ENCODE measurements around the gene COA1.
A peak's percentile ranks its signal among the peaks of the same experiment; 100 is the strongest.
"Not testable (repeated sequence)": the region's sequence is repeated elsewhere in the genome, so short reads cannot be mapped to it uniquely, and the experiment has no call there.

The COA1 gene

GRCh38 chr7:43649755-43650274, 79.5 kb downstream of the COA1 start:
- DNase-seq: no peak

GRCh38 chr7:43648473-43649406, 80.6 kb downstream of the COA1 start:
- no peak for DNase-seq

DNA sequence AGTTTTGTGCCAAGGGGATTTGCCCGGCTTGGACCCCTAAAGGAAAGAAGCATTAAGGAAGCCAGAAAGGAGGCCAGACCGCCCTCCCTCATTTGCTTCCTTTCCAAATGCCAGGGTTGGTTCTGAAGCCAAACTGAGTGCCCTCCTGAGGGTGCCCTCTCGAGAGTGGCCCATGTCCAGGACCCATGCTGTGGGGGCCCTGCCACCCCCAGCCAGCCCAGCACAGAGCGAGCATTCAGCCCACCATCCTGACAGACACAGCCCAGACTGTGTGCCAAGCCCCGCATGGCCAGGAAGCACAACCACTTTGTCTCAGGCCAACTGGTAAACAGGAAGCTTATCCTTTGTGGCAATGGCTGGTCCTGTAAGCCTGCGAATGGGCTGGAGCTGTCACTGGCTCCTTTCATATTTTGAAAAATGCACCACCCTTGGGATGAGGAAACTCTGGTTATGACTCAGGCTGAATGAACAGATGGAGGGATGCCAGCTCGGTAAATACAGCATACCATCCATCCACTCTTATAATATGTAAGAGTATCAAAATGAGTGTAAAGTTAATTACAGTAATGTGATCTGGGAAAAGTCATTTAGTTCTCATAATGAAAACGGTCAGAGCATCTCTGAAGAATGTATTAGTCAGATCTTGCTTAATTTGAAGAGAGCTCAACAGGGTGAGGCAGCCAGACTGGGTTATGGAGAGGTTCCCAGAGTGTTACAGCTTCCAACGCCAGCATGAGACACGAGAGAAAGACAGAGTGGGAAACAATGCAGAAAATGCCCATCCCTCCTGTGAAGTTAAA, 81.5 kb downstream of the COA1 start:
- peak; percentile 82 for DNase-seq

DNA sequence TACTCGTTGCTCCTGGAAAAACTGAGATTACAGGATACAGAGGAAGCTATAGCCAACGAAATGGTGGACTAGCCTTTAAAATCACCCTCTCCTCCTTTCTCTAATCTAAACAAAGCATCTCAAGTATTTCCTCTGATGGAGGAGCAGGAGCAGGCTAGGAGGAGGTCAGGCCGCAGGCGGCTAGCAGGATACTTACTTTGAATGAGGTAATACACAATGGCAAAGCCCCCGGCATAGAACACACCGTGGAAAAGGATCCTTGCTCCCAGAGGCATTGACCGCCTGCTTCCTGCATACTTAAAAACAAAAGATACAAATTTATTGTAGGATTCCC, 82.0 kb downstream of the COA1 start:
- DNase-seq: no peak

DNA sequence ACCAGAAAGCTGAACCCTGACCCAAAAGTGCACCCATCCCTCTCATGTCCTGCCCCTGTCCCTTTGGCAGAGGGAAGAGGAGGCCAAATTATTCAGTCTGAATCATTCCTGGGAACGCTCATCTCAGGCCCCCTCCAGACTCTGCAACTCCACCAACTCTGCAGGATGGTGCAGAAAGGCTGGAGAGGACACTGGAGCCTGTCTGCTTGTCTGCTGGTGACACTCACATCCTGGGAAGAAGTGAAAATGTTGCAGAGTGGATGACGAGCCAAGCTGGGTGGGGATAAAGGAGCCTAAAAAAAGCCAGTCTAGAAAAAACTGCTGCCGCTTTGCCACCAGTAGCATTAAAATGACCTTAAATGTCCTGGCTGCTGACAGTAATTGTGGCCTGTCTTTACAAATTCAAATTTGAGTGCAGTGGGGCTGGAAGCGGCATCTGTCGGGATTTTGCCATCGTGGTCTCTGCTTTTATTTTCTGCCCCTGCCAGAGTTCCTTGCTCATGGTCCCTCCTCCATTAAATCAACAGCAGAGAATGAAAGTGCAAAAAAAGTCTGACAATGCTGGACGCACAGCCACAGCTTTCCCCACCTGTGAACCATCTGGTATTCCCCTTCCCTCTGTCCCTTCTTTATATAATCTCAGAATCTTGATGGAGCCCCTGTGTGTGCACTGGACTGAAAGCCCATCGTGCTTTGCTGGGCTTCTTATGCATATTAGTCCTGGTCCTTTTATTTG, 82.6 kb downstream of the COA1 start:
- DNase-seq: no peak

- DNase-seq: no peak
These were observed 83.6 kb downstream of the COA1 start for GRCh38 chr7:43645699-43646226.

DNA sequence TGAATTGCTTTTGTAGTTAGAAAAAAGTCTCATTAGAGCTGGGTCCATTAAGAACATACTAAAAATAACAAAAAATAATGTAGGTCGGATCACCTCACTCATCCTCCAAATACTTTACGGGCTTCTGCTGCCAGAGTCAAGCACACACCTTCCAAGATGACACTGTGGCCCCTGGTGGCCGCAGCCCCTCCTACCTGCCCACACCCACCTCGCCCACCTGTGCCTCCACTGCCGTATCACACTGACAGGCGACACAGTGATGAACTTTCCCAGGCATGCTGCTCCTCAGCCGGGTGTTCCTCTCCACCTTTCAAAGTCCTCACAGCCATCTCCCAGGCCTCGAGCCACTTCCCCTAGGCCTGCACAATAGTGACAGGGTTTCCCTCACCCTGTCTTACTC, 85.5 kb downstream of the COA1 start:
- no peak for DNase-seq

DNA sequence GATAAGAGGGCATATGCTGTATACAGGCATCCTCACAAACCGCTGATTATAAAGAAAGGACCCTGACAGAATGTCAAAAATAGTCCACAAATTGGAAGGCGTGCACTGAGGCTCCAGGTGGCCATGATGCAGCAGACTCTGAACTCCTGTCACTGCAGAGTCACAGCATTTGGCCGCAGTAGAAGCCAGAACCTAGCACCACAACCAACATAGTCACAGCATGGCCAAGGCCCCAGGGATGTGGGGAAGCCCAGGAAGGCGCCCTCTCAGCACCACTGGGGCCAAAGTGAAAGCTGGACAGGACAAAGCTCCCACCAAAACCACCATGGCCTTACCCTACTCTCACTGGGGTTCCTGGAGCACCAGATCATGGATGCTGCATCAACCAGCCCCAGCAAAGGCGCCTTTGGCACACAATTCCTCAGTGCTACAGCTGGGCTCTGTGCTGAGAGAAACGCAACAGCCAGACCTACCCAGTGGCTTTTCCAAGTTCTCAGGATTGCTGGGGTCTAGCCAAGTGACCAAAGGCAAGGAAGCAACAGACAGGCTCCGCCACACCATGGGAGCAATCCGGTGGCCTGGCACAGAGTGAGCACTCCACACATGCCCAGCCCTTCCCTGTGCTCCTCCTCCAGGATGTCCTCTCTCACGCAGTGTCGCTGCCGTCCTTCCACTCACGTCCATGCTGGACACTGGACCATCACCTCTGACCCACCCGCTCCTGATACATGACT, 86.3 kb downstream of the COA1 start:
- DNase-seq: no peak

DNA sequence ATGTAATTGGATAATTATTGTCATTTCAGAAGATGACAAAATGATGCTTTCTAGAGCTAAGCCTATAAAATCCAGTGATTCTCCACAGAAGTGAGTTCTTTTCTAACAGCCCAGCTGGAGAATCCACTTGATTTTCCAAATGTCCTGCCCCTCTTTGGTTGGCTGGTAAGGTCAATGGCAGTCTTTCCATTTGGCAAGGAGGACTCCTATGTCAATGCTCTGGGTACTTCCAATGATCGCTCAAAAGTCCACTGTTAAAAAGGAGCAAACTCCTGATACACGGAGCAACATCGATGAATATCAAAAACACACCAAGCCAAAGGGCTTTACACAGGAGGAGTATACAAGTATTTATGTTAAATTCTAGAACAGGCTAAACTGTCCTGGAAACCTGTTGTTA, 88.6 kb downstream of the COA1 start:
- DNase-seq: no peak

DNA sequence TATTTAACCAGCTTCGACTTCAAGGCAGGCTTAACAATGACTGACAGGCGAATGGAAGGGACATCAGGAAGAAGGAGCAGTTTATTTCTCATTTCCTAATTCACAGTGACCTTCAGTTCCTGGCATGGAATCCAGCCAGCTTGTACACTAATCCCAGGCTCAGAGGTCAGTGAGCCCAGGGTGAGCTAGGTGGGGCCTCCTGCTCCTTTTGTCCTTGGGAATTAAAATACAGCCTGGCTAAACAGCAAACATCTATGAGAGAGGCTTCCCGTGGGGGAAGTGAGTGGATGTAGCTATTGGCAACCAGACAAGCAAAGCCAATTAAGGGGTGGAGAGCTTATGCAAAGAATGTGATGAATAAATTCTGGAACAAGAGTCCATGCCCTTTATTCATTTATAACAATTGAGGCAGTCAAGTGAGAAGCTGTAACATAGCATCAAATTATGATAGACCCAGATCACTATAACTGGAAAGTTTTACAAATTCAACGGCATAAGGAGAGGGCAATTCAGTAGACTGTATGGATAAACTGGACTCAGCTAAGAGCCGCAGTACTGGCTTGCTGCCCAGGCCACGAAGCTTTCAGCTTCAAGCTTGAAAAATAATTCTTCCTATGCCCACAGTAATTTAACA, 89.3 kb downstream of the COA1 start:
- peak; percentile 83 for DNase-seq

GRCh38 chr7:43637114-43637806, 92.1 kb downstream of the COA1 start:
- no peak for DNase-seq

- peak; percentile 39 for DNase-seq
These were observed 93.2 kb downstream of the COA1 start for GRCh38 chr7:43636093-43636492.

GRCh38 chr7:43634384-43634783, 94.9 kb downstream of the COA1 start:
- no peak for DNase-seq

DNA sequence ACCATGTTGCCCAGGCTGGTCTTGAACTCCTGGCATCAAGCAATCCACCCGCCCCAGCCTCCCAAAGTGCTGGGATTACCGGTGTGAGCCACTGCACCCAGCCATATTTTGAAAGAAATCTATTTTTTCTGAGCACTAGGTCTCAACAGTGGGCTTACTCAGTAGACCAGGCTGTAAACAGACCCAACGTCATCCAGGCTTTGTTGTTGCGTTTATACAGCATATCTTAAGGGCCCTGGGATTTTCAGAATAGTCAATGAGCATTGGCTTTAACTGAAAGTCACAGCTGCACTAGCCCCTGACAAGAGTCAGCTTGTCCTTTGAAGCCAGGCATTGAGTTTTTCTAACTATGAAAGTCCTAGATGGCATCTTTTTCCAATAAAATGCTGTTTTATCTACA, 96.6 kb downstream of the COA1 start:
- DNase-seq: no peak

- DNase-seq: no peak
These were observed 97.8 kb downstream of the COA1 start for GRCh38 chr7:43631559-43631958.

- no peak for DNase-seq
These were observed 98.8 kb downstream of the COA1 start for GRCh38 chr7:43630482-43630881.

DNA sequence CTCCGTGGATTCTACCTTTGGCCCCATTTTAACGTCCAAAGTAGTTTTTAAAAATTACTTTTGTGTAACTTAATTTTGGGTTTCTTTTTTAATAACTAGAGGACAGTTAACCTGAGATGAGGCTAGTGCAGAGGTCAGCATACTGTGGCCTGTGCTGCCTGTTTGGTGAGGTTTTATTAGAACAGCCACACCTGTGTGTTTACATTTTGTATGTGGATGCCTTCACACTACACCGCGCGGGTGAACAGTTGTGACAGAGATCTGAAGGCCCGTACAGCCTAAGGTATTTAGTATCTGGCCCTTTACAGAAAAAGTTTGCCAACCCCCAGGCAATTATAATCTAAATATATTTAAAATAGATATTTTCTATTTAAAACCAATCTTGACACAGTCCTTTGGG, 99.5 kb downstream of the COA1 start:
- no peak for DNase-seq

GRCh38 chr7:43628431-43628830, 100.9 kb downstream of the COA1 start:
- DNase-seq: no peak

GRCh38 chr7:43627798-43628197, 101.5 kb downstream of the COA1 start:
- DNase-seq: not testable (repeated sequence)

- no peak for DNase-seq
These were observed 102.6 kb downstream of the COA1 start for GRCh38 chr7:43626695-43627094.

DNA sequence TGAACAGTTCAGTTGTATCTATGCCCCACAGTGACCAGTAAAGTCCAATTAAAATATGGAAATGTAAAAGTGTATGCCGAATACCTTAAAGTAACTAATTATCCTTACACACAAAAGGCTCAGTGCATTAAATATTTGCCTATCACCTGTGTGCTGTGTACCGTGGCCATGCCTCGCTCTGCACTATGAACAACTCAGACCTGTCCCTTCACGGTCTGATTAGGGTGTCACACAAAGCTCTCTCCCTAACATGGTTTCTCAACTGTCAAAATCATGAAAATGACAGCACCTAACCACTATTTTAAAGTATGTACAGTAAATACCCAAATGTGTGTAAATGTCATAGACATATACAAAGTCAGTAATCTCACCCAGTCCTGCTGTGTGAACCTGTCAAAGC, 103.3 kb downstream of the COA1 start:
- DNase-seq: no peak
